GM21528 (cell line): ENCODE results near the gene ALOXE3.

ENCODE experiments used
- ATAC-seq: cut with Tn5 transposase; IDR thresholded peaks from one replicate; pipeline ENCODE4 v1.9.1; 2021; ENCODE audit warnings: mild to moderate bottlenecking, moderate library complexity; ENCODE audit not compliant: unreplicated experiment, low FRiP score

Gene ALOXE3

DNA sequence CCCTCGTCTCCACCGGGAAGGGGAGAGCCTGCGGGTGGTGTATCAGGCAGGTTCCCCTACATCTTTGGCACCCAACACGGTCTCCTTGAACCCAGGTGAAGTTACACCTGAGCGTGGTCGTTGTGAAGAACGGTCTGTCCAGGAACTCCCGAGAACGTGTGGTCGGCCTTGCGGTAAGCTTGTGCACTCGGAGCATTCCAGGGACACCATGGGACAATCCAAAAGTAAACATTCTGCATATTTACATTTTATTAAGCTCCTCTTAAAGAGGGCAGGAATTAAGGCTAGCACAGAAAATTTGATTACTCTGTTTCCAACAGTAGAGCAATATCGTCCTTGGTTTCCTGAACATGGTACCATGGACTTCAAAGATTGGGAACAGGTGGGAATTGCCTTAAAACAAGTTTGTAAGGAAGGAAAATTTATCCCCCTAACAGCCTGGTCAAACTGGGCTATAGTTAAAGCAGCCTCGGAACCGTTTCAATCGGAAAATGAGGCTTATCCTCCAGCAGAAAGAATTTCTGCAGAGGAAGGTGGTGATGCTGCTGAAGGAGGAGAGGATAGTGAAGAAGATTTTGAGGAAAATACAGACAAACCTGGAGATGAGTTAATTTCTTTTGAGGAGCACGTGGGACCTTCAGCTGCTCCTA lies 61.2 kb downstream of the ALOXE3 start:
- ATAC-seq: no peak

DNA sequence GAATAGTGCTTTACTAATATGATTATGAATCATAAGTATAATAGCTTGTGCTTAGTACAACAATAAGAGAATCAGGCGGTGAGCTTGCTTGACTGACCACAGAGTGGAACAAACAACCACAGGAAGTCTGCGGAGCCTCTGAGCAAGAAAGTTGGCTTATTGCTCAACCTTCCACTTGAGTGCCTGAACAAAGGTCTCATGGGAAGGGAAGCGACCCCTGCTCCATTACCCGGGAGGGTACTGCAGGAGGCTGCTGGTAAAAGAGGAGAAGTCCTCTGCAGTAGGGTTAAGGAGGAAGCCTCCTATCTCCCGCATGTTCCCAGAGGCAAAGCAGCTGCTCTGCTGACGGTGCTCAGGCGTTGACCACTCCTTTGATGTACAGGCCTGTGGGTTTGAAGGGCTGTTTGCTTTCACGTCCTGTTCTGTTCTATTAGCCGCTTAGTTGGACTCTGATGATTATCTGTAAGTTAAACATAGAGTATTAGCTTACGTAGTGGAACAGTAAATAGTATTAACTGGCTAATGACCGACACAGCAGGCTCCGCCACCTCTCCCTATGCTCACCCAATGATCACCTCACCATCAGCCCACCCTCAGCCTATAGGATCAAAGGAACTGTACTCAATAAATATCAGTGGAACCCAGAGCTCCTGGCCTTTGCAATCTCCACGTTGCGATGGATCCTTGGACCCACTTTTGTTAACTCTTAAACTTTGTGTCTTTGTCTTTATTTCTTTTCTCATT lies 61.9 kb downstream of the ALOXE3 start:
- ATAC-seq: no peak

- ATAC-seq: no peak
Observed at GRCh38 chr17:8055851-8056231, 62.5 kb downstream of the ALOXE3 start.

- ATAC-seq: no peak
Observed at GRCh38 chr17:8053600-8053999, 64.7 kb downstream of the ALOXE3 start.

DNA sequence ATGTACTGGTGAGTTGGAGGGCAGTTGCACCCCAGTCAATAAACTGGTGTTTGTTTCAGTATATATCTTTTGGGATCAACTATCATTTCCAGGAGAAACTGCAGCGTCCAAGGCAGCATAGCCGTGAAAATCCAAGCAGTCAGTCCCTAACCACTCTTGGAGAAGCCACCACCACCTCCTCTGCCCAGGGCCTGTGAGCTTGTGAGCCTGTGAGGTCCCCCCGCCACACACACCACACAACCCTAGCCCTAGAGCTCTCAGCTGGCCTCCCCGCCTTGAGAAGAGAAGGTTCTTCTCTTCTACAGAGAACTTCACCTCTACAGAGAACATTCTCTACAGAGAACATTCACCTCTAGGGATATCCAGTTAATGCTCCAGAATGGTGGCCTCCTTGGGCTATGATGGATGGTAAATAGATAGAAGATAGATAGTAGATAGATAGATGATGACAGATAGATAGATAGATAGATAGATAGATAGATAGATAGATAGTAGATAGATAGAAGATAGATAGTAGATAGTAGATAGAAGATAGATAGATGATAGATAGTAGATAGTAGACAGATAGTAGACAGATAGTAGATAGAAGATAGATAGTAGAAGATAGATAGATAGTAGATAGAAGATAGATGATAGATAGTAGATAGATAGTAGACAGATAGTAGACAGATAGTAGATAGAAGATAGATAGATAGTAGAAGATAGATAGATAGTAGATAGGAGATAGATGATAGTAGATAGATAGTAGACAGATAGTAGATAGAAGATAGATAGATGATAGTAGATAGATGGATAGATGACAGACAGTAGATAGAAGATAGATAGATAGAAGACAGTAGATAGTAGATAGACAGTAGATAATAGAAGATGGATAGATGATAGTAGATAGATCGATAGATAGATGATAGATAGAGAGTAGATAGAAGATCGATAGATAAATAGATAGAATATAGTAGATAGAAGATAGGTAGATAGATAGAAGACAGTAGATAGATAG lies 65.8 kb downstream of the ALOXE3 start:
- no peak for ATAC-seq

DNA sequence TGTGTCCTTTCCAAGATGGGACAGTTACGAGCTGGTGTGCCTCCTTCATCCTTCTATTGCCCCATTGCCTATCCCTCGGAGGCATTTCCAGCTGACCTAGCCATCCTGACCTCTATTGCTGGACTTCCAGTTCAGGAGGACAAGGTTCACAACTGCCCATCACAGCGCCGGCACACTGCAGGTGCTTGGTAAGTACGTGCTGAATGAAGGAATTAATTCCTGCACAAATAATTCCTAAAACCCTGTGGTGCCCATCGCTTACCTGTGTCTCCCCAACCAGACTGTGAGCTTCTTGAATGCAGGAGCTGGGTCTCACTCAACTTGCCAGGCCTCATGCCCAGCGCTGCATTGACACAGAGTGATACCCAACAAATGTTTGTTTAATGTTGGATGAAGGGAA lies 66.5 kb downstream of the ALOXE3 start:
- ATAC-seq: no peak

DNA sequence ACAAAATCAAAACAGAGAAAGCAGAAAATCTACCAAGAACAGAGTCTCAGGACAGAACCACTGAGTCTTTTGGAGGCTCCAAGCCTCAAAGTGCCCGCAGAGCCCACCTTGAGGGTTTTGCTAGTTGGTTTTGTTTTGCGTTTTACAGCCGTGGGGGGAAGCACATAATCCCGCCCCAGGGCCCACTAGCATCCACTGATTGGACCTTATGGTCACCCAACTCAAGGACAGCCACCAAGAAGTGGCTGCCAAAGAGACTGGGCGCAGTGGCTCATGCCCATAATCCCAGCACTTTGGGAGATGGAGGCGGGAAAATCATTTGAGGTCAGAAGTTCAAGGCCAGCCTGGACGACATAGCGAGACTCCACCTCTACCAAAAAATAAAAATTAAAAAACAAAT lies 69.6 kb downstream of the ALOXE3 start:
- ATAC-seq: no peak

GRCh38 chr17:8048236-8048635 lies 70.1 kb downstream of the ALOXE3 start:
- no peak for ATAC-seq

GRCh38 chr17:8047769-8048110 lies 70.6 kb downstream of the ALOXE3 start:
- ATAC-seq: no peak

DNA sequence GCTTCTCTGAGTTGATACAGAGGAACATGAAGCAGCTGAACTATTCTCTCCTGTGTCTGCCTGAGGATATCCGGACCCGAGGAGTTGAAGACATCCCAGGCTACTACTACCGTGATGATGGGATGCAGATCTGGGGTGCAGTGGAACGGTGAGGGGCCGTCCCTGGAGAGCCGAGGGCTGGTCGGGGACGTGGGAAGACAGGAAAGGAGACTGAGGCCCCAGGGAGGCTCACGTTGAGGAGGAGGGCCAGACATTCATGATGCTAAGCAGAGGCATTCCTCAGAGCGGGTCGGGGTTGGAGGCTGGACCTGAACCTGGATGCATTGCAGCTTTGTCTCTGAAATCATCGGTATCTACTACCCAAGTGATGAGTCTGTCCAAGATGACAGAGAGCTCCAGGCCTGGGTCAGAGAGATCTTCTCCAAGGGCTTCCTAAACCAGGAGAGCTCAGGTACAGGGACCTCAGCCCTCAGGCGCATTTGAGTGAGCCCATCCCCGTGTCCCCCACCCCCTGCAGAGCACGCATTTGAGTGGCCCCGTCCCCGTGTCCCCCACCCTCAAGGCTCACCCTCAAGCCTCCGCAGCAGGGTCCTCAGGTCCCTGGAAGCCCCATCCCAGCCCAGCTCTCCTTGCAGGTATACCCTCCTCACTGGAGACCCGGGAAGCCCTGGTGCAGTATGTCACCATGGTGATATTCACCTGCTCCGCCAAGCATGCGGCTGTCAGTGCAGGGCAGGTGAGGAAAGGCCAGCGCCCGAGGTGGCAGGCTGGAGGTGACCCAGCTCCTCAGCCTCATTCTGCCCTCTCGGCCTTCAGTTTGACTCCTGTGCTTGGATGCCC lies 71.2 kb downstream of the ALOXE3 start:
- ATAC-seq: no peak

- no peak for ATAC-seq
Observed at GRCh38 chr17:8046306-8046928, 71.9 kb downstream of the ALOXE3 start.
